Right cardiac atrium (tissue), 5 donors: ENCODE measurements around the gene ARHGAP35. TPM values are rescaled to one million over a fixed set of nuclear protein-coding genes. Genes with fewer than 3 reads are reported as not detected.
A peak's percentile ranks its signal among the peaks of the same experiment; 100 is the strongest.
"Not testable (repeated sequence)": the region's sequence is repeated elsewhere in the genome, so short reads cannot be mapped to it uniquely, and the experiment has no call there.

Experiments
- ATAC-seq, 2 donors: fragments of 200-7000 bp; cut with Tn5 transposase; one replicate each; pipeline versions ENCODE4 v1.8.0 to v1.9.1; 2020; ENCODE audit warnings: moderate library complexity in 2 of 2, mild to moderate bottlenecking in 1 of 2
- DNase-seq, 3 donors: peaks; one replicate each; pipeline ENCODE4 v3.0.0-alpha.2; 2020
- H3K27ac ChIP-seq: one replicate; pipeline ENCODE4 v1.5.1; 2013; ENCODE audit warnings: mild to moderate bottlenecking, low read length, control low read depth, moderate library complexity
- H3K27me3 ChIP-seq: one replicate; pipeline ENCODE4 v1.6.1; 2013; ENCODE audit not compliant: control insufficient read depth, insufficient read depth
- H3K4me1 ChIP-seq: one replicate; pipeline ENCODE4 v1.6.1; 2013; ENCODE audit warnings: low read length; ENCODE audit not compliant: control insufficient read depth, insufficient read depth
- H3K4me3 ChIP-seq: one replicate; pipeline ENCODE4 v1.5.1; 2013; ENCODE audit warnings: low read length, control low read depth
- H3K9me3 ChIP-seq: one replicate; pipeline ENCODE4 v1.6.1; 2013; ENCODE audit warnings: low read length; ENCODE audit not compliant: control insufficient read depth
- WGBS: extraction: QIAGEN DNeasy Blood & Tissue Kit; methylation state at CpG from one replicate; pipeline ENCODE4 v1.1.7; 2013; 5-methylcytosine and 5-hydroxymethylcytosine counted together
- intact Hi-C, 4 donors: fragments of 100-400 bp; cut with DNase I; formaldehyde crosslinking; loops; one replicate each; pipeline versions ENCODE4 v1.11.0 to v1.14.0; 2022 to 2023
- polyA plus RNA-seq: library from polyadenylated mRNA; stranded (reverse); fragments of 200-250 nt; gene quantifications from one replicate; pipeline ENCODE4 v1.2.3, GENCODE V29; 2013
- total RNA-seq, 4 donors: library from RNA; stranded (reverse); fragmentation: NEBNext Ultra II Directional; extraction: Animal tissue kit (Norgen Biotek cat#: 25700); gene quantifications; one replicate each; pipeline ENCODE4 v1.2.1, GENCODE V29; 2021
- donor health status: healthy with polysubstance abuse.
- donor health status: DM: no; HTN: yes; CAD: no.
- donor health status: DM: no; HTN: no; CAD: no.
- donor health status: DM: no; HTN: yes; CAD: no; lungs with severe emphysema.
- donor health status: DM: yes; HTN: yes; CAD: no.

Gene ARHGAP35
- total and polyA plus RNA-seq, 5 donors, result 46.6 to 85.6 (median 75.9) TPM

- H3K27ac ChIP-seq, H3K27me3 ChIP-seq, H3K4me1 ChIP-seq, DNase-seq, intact Hi-C loops, ATAC-seq, H3K4me3 ChIP-seq, H3K9me3 ChIP-seq: not testable (repeated sequence)
- WGBS, result 91% methylated on average over 5 of the region's 5 CpGs
Measured at GRCh38 chr19:46871173-46871572, 10.4 kb downstream of the ARHGAP35 start.

DNA sequence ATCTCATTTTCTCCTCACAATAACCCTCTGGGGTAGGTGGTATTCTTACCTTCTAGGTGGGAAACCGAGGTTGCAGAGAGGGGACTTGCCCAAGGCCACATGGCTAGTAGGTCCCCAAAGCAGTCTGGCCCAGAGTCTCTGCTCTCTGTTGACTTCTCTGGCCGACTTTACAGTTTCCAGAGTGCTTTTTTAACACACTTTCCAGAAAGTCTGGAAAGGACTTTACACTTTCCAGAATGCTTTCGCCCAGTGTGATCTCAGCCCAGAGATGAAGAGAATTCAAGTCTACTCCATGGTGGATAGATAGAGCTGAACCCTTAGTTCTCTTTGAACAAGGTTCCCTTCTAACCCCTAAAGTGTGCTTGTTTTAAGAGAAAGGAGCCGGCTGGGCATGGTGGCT, 12.2 kb downstream of the ARHGAP35 start:
- DNase-seq (no peak), ATAC-seq (no peak)
- Histone ChIP-seq H3K27me3 (no peaks in the 10 kb centered on the region), H3K9me3 (no peaks in the 10 kb centered on the region), H3K27ac (no peak overlapping the region), H3K4me1 (no peaks in the 10 kb centered on the region), H3K4me3 (no peak overlapping the region)
- WGBS, result 79% methylated on average over 4 of the region's 4 CpGs
- intact Hi-C loops, result no loop called here

DNA sequence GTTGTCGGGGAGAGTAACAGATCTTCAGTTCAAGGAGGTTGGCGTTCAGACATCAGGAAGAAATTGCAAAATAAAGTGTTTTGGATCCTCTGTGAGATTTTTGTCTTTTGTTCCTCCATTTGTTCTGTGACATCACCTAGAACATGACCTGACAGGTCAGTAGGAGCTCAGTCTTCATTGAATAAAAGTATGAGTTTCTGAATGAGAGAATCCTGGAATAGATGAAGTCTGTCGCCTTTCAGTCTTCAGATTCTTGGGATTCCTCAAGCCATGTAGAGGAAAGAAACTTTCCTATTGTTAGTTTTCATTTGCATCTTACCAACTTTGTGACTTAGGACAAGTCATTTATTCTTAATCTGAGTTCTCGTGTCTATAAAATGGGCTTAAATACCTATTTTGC, 14.4 kb downstream of the ARHGAP35 start:
- Histone ChIP-seq H3K4me1 (peaks cover 1% of the 10 kb centered on the region), H3K27me3 (no peaks in the 10 kb centered on the region), H3K4me3 (no peak overlapping the region), H3K27ac (no peak overlapping the region), H3K9me3 (no peaks in the 10 kb centered on the region)
- 74% methylated on average over 4 of the region's 4 CpGs for WGBS
- DNase-seq (no peak), ATAC-seq (no peak)
- intact Hi-C loops, result no loop called here

GRCh38 chr19:46875657-46876056, 14.9 kb downstream of the ARHGAP35 start:
- Histone ChIP-seq H3K27me3 (no peaks in the 10 kb centered on the region), H3K4me3 (no peak overlapping the region), H3K9me3 (no peaks in the 10 kb centered on the region), H3K4me1 (peaks cover 1% of the 10 kb centered on the region), H3K27ac (no peak overlapping the region)
- WGBS, result 91% methylated on average over 6 of the region's 6 CpGs
- DNase-seq (no peak), ATAC-seq (no peak)
- intact Hi-C loops, result no loop called here

DNA sequence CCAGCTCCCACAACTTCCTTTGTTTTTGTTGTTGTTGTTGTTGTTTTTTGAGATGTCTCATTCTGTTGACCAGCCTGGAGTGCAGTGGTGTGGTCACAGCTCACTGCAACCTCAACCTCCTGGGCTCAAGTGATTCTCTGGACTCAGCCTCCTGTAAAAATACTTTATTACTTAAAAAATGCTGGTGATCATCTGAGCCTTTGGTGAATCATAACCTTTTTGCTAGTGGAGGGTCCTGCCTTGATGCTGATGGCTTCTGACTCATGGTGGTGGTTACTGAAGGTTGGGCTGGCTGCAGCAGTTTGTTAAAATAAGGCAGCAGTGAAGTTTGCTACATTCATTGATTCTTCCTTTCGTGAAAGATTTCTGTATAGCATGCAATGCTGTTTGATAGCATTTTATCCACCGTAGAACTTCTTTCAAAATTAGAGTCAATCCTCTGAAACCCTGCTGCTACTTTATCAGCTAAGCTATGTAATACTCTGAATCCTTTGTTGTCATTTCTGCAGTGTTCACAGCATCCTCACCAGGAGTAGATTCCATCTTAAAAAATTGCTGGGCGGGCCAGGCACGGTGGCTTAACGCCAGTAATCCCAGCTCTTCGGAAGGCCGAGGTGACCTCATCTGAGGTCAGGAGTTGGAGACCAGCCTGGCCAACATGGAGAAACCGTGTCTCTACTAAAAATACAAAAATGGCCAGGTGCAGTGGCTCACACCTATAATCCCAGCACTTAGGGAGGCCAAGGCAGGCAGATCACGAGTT, 18.0 kb downstream of the ARHGAP35 start:
- H3K4me1 ChIP-seq, result peaks cover 3% of the 10 kb centered on the region
- 51% methylated on average over 9 of the region's 9 CpGs for WGBS
- intact Hi-C loops, result no loop called here
- no peaks in the 10 kb centered on the region for H3K27me3 ChIP-seq
- DNase-seq, result peak in 1 of 3 donors; percentile 71
- H3K4me3 ChIP-seq, result no peak overlapping the region
- no peaks in the 10 kb centered on the region for H3K9me3 ChIP-seq
- no peak overlapping the region for H3K27ac ChIP-seq
- peak in 1 of 2 donors; percentile 50 for ATAC-seq

DNA sequence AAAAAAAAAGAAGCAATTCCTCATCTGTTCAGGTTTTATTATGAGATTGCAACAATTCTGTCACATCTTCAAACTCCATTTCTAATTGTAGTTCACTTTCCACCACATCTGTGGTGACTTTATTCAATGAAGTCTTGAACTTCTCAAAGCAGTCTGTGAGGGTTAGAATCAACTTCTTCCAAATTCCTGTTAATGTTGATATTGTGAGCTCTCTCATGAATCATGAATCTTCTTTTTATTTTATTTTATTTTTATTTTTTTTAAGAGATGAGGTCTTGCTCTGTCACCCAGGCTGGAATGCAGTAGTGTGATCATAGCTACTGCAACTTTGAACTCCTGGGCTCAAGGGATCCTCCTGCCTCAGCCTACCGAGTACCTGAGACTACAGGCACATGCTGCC, 19.6 kb downstream of the ARHGAP35 start:
- Histone ChIP-seq H3K4me3 (no peak overlapping the region), H3K4me1 (peaks cover 3% of the 10 kb centered on the region), H3K27ac (no peak overlapping the region), H3K9me3 (no peaks in the 10 kb centered on the region), H3K27me3 (no peaks in the 10 kb centered on the region)
- 98% methylated on average over 1 of the region's 1 CpG for WGBS
- intact Hi-C loops, result no loop called here
- no peak for ATAC-seq
- DNase-seq, result no peak

DNA sequence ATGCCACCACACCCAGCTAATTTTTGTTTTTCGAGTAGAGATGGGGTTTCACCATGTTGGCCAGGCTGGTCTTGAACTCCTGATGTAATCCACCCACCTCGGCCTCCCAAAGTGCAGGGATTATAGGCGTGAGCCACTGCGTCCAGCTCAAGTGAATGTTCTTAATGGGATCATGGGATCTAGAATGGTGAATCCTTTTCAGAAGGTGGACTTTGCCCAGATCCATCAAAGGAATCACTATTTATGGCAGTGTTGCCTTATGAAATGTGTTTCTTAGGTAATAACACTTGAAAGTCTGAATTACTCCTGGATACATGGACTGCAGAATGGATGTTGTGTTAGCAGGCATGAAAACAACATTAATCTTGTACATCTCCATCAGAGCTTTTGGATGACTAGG, 20.3 kb downstream of the ARHGAP35 start:
- ATAC-seq, result no peak
- no peaks in the 10 kb centered on the region for H3K9me3 ChIP-seq
- WGBS, result 98% methylated on average over 4 of the region's 4 CpGs

DNA sequence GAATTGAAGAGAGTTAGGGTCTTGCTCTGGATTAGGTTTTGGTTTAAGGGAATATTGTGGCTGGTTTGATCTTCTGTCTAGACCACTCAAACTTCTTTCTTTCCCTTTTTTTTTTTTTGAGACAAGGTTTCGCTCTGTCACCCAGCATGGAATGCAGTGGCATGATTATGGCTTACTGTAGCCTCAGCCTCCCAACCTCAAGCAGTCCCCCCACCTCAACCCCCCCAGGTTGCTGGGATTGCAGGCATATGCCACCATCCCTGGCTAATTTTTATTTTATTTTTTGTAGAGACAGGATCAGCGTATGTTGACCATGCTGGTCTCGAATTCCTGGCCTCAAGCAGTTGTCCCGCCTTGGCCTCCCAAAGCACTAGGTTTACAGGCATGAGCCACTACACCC, 21.2 kb downstream of the ARHGAP35 start:
- Histone ChIP-seq H3K9me3 (no peaks in the 10 kb centered on the region), H3K27ac (no peak overlapping the region), H3K27me3 (no peaks in the 10 kb centered on the region), H3K4me1 (peaks cover 5% of the 10 kb centered on the region), H3K4me3 (no peak overlapping the region)
- intact Hi-C loops, result no loop called here
- no peak for DNase-seq
- ATAC-seq, result no peak
- WGBS, result 88% methylated on average over 4 of the region's 4 CpGs

More for the DNA sequence above, 20.3 kb downstream of the ARHGAP35 start:
- intact Hi-C loops, result no loop called here
- H3K27ac ChIP-seq, result no peak overlapping the region
- DNase-seq, result no peak
- no peaks in the 10 kb centered on the region for H3K27me3 ChIP-seq
- peaks cover 5% of the 10 kb centered on the region for H3K4me1 ChIP-seq
- no peak overlapping the region for H3K4me3 ChIP-seq

GRCh38 chr19:46882751-46883150, 22.0 kb downstream of the ARHGAP35 start:
- WGBS, result 62% methylated on average over 4 of the region's 4 CpGs
- not testable (repeated sequence) for H3K4me1 ChIP-seq, ATAC-seq

GRCh38 chr19:46885411-46885810, 24.6 kb downstream of the ARHGAP35 start:
- ATAC-seq, result no peak
- no peaks in the 10 kb centered on the region for H3K9me3 ChIP-seq
- H3K27ac ChIP-seq, result no peak overlapping the region
- no peak for DNase-seq
- no peaks in the 10 kb centered on the region for H3K27me3 ChIP-seq
- intact Hi-C loops, result no loop called here
- peaks cover 4% of the 10 kb centered on the region for H3K4me1 ChIP-seq
- 81% methylated on average over 2 of the region's 2 CpGs for WGBS
- H3K4me3 ChIP-seq, result no peak overlapping the region

More at GRCh38 chr19:46882751-46883150, 22.0 kb downstream of the ARHGAP35 start:
- DNase-seq, intact Hi-C loops, H3K27ac ChIP-seq, H3K27me3 ChIP-seq, H3K4me3 ChIP-seq, H3K9me3 ChIP-seq: not testable (repeated sequence)

DNA sequence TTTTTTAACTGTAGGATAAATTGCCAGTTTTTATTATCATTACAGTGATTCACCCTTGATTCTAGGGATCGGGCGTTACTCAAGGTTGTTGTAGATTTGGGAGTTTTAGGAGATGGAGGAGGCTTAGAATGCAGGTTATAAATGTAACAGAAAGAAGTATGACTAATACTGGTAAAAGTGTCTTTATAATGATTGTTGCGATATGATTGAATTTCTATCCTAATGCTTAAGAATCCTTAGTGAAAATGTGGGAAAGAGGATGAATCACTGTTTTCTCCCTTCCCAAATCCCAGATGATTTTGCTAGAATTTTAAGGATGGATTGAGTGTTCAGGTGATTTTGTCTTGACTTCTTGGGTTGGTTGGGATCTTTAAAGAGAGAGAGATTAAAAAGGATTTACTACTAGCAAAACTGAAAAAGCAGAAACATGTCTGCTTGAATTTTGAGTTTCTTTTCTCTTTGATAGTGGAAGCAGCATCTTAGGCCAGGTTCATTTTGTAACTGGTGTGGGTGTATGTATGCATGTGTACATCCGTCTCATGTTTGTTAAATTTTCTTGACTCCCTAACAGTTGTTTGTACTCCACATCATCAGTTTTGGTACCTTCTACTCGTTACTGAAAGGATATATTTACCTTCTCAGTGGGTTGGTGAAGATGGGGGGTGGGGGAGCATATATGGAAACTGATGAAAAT, 25.9 kb downstream of the ARHGAP35 start:
- intact Hi-C loops, result no loop called here
- H3K27ac ChIP-seq, result no peak overlapping the region
- H3K9me3 ChIP-seq, result no peaks in the 10 kb centered on the region
- no peak for ATAC-seq
- no peak overlapping the region for H3K4me3 ChIP-seq
- H3K27me3 ChIP-seq, result no peaks in the 10 kb centered on the region
- WGBS, result 89% methylated on average over 5 of the region's 5 CpGs
- no peak for DNase-seq
- peaks cover 6% of the 10 kb centered on the region for H3K4me1 ChIP-seq
